ENCODE data around the gene PIP4K2A.

DNA sequence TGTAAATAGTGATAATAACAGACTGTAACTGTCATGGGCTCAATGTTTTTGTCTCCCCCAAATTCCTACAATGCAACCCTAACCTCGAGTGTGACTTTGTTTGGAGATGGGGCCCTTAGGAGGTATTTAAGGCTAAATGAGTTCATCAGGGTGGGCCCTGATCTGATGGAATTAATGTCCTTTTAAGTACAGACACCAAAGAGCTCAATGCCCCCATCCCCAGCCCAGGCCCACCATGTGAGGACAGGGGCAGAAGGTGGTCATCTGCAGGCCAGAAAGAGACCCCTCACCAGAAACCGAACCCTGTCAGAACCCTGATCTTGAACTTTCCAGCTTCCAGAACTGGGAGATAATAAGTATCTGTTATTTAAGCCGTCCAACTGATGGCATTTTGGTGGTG, 83.2 kb downstream of the PIP4K2A start:
- TF ChIP-seq, protein P1, sequence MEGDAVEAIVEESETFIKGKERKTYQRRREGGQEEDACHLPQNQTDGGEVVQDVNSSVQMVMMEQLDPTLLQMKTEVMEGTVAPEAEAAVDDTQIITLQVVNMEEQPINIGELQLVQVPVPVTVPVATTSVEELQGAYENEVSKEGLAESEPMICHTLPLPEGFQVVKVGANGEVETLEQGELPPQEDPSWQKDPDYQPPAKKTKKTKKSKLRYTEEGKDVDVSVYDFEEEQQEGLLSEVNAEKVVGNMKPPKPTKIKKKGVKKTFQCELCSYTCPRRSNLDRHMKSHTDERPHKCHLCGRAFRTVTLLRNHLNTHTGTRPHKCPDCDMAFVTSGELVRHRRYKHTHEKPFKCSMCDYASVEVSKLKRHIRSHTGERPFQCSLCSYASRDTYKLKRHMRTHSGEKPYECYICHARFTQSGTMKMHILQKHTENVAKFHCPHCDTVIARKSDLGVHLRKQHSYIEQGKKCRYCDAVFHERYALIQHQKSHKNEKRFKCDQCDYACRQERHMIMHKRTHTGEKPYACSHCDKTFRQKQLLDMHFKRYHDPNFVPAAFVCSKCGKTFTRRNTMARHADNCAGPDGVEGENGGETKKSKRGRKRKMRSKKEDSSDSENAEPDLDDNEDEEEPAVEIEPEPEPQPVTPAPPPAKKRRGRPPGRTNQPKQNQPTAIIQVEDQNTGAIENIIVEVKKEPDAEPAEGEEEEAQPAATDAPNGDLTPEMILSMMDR (conservative IDR thresholded peaks at IDR 0.05; ENCODE audit: low read depth, low read length) = no peak
- TF ChIP-seq EZH2 (IDR thresholded peaks at IDR 0.05; ENCODE audit: low read length, unreplicated experiment) = no peak
- no peak for TF ChIP-seq EZH2phosphoT487 (IDR thresholded peaks at IDR 0.05; ENCODE audit: borderline replicate concordance, low read length)

All from PC-3 (cell line).